GM21423 (cell line): ENCODE data around the gene ANKS6.

Experiments used
- ATAC-seq: cut with Tn5 transposase; IDR thresholded peaks from one replicate; pipeline ENCODE4 v1.9.1; 2021; ENCODE audit warnings: mild to moderate bottlenecking, moderate library complexity; ENCODE audit not compliant: unreplicated experiment

The ANKS6 gene

GRCh38 chr9:98774746-98775145 lies 21.6 kb downstream of the ANKS6 start:
- no peak for ATAC-seq

DNA sequence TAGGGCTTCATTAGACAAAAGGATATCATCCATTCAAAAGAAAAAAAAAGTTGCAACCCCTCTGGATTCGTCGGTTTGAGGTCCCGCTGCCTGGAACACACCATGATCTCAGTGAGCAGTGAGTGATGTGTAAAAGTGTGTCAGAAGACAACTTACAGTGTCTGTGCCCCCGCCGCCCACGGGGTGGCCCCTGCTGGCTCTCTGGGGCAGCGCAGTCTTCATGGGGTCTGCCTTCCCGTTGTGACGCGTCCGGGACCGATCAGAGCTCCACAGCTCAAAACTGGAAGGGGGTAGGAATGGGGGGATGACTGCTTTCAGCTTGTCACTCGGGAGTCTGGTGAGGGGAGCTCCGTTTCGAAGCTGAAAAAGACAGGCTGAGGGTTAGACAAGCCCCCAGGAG lies 22.6 kb downstream of the ANKS6 start:
- no peak for ATAC-seq

- ATAC-seq, result no peak
Observed at GRCh38 chr9:98772364-98773155, 23.8 kb downstream of the ANKS6 start.

- no peak for ATAC-seq
Observed at GRCh38 chr9:98771209-98771874, 25.0 kb downstream of the ANKS6 start.

GRCh38 chr9:98770717-98771116 lies 25.6 kb downstream of the ANKS6 start:
- ATAC-seq, result no peak

- no peak for ATAC-seq
Observed at GRCh38 chr9:98768344-98768743, 28.0 kb downstream of the ANKS6 start.

DNA sequence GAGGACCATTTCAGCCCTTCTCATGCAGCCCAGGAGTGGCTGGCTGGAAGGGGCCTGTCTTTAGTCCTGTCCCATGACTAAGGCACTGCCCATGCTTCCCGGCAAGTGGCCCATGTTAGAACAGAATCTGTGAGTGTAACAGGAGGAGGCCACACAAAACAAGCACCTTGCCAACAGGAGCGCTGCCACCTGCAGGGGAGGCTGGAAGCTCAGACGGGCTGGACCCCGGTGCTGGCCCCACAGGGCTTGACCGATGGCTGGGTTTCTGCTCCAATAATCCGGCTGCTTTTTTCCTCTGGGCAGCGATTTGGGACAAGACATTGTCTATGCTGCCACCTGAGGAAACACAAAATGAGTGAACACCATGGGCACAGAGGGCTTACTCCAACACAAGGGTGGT lies 28.4 kb downstream of the ANKS6 start:
- ATAC-seq, result no peak

GRCh38 chr9:98767196-98767595 lies 29.2 kb downstream of the ANKS6 start:
- no peak for ATAC-seq

DNA sequence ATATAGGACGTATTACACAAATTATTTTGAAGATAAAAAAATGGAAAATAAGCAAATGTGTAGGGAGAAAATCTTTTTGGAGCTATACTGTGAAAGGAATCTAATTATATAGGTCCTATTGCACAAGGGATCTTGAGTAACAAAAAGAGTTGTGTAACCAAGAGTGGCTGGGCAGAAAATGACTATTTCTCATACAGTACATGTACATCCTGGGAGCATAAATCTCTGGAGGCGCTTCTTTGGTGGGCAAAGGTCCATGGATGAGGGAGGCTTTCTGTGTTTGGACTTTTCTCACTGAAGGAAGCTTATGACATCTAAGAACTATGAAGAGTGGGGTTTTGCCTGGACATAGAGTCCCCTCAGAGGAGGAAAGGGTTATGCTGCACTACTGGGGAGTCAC lies 29.8 kb downstream of the ANKS6 start:
- no peak for ATAC-seq

DNA sequence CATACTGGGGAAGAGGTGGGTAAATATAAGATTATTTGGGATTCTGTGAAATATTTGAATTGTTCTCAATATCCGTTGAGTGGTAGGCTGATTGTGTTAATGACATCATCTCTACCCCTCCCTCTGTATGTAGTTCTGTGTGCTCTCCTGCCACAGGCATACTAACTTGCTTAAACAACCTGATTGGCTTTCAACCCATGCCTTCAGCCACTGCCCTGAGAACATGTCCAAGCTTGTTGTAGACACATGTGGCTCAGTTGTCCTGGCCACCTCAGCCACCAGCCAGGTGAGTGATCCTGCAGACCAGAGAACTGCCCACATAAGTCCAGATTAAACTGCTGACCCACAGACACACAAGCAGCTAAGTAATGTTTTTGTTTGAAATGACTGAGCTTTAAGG lies 31.1 kb downstream of the ANKS6 start:
- ATAC-seq, result no peak

GRCh38 chr9:98763986-98764745 lies 32.2 kb downstream of the ANKS6 start:
- ATAC-seq, result no peak

- ATAC-seq, result no peak
Observed at GRCh38 chr9:98760231-98760630, 36.1 kb downstream of the ANKS6 start.

GRCh38 chr9:98755006-98755618 lies 41.2 kb downstream of the ANKS6 start:
- no peak for ATAC-seq

DNA sequence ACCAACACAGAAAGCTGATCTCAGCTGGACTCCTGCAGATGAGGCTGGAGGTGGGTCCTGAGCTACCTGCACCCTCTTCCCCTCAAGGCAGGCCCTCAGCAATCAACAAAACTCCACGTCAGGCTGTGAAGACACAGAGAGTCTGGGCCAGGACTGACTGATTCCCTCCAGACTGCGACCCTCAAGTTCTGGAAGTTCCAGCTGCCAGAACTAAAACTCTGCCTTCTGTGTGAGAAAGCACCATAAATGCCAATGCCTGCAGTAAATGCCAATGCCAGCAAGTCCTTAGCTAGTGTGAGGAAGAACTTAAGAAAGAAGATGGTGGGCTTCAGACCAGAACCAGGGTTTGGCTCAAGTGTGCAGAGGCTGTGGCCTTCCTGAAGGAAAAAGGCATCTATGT lies 45.1 kb downstream of the ANKS6 start:
- no peak for ATAC-seq

GRCh38 chr9:98750364-98751060 lies 45.8 kb downstream of the ANKS6 start:
- no peak for ATAC-seq

DNA sequence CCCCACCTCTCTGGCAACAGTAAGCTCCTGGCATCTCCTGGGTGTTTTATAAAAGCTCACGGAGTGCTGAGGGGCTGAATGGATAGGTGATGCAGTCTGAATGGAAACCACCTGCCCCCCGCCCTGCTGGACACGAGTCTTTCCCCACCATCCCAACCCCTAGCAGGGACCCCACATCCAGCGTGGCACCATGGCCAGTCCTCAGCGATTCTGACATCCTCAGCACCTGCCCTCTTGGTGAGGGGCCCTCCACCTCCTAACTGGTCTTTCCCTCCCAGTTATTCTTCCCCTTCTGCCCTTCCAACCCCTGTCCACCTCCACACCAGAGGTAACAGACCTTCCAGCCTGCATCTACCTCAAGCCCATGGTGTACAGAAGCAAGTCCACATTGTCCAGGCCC lies 48.9 kb downstream of the ANKS6 start:
- no peak for ATAC-seq

DNA sequence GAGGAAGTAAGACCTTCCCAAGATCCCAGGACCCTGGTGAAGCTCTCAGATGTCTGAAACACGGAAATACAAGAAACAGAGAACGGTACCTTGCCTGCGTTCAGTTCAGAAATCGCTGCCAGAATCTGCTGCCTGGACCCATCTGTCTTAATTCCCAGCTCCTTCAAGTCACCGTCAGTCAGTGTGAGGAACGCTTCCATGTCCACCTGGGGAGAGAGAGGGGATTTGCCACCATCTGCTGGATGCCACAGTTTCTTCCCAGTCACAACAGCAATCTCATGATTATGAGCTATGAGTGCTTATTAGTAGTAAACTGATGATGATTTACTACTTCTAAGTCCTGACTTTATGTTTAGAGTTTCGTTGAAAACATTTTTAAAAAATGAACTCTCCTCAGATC lies 50.9 kb downstream of the ANKS6 start:
- ATAC-seq, result no peak

DNA sequence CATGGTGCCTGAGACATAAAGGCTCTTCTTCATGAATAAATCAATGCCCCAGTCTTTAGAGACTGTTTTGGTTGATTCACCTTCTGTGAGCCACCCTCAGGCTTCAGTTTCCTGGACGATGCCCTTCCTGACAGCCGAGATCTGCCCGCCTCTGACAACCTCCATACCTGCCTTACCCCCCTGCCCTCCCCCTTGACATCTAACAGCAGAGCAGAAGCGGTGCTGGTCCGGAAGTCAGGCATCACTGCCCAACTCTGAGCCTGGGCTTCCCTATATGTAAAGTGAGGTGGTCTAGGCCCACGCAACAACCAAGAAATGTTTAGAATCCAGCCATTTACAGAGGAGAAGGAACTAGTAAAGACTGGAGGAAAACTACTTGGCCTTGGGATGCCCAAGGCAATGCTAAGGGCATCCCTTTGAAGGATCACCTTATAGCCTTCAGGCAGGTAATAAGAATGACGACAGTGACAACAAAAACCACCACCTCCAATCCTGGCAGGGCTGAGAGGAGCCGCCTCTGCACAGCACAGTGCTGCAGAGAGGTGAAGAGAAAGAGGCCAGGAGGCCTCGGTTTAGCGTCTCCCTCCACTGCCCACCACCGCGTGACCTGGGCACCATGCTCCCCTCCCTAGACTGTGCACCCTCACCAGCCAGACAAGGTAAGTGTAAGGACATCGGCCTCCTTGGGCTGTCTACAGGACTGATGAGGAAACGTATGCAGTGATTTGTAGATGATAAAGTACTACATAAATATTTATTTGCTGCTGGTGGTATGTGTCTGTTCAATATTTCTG lies 52.3 kb downstream of the ANKS6 start:
- ATAC-seq, result no peak

DNA sequence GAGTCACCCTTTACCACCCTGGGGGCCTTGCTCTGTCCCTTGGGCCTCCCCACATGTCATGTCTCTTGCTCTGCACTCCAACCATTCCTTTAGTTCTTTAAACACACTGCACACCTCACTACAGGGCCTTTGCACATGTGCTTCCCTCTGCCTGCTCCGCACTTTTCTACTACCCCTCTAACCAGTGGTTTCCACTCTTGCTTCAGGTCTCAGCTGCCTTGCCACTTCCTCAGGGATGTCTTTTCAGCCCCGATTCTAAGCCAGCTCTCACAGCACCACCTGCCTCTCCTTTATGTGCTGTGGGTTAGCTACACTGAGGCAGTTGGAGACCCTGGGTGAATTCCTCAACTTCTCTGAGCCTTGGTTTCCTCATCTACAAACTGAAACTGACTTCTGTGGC lies 53.0 kb downstream of the ANKS6 start:
- no peak for ATAC-seq
